Colon (tissue), 2 donors: Measurements from ENCODE around the gene FDPS.
"Not testable (repeated sequence)": the region's sequence is repeated elsewhere in the genome, so short reads cannot be mapped to it uniquely, and the experiment has no call there.

ENCODE experiments used
- FAIRE-seq: peaks from 2 replicates; lab custom pipeline; 2012; peaks lifted over from hg19 to GRCh38; lab: Jason Lieb, UNC
- donor health status: control.
- donor health status: control.

Gene FDPS

DNA sequence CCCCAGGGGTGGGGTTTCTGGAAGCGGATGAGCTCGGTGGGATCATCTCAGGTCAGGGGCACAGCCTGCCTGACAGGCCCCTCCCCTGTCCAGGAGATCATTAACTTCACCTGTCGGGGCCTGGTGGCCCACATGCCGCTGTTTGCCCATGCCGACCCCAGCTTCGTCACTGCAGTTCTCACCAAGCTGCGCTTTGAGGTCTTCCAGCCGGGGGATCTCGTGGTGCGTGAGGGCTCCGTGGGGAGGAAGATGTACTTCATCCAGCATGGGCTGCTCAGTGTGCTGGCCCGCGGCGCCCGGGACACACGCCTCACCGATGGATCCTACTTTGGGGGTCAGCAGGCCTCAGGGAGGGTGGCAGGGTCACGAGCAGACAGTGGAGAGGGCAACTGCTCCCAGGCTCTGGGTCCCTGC lies 23.0 kb upstream of the FDPS start:
- FAIRE-seq = no peak

DNA sequence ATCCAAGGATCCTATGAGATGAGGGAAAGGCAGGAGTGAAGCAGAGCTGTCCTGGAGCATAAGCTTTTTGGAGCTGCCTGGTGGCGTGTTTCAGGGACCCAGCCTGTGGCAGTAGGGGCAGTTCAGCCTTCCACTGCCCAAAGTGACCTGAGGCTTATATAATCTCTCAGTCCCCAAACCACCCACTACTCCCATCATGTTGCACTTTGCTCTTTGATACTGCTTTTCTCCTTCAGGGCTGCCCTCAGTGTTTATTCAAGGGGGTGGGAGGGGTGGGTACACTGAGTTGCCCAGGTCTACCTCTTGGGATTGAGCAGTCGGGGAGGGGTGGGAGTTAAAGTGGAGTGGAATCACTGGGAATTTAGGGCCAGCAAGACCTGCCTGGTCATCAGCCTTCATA lies 22.1 kb upstream of the FDPS start:
- FAIRE-seq = no peak

DNA sequence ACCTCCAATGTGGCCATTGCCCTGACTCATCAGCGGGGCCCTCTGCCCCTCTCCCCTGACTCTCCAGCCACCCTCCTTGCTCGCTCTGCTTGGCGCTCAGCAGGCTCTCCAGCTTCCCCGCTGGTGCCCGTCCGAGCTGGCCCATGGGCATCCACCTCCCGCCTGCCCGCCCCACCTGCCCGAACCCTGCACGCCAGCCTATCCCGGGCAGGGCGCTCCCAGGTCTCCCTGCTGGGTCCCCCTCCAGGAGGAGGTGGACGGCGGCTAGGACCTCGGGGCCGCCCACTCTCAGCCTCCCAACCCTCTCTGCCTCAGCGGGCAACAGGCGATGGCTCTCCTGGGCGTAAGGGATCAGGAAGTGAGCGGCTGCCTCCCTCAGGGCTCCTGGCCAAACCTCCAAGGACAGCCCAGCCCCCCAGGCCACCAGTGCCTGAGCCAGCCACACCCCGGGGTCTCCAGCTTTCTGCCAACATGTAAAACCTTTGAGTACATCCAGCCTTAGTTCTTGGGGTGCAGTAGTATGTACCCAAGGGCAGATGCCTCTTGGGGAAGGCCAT lies 20.6 kb upstream of the FDPS start:
- no peak for FAIRE-seq

DNA sequence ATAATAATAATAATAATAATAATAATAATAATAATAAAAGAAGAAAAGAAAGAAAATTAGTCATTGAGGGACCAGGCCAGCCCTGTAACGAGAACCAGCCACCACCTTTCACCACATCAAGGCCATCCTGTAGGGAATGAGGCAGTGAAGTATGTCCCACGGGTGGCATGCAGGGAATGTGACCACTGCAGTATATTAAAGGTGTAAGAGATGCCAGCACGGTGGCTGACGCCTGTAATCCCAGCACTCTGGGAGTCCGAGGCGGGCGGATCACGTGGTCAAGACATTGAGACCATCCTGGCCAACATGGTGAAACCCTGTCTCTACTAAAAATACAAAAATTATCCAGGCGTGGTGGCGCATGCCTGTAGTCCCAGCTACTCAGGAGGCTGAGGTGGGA lies 17.7 kb upstream of the FDPS start:
- FAIRE-seq = not testable (repeated sequence)

DNA sequence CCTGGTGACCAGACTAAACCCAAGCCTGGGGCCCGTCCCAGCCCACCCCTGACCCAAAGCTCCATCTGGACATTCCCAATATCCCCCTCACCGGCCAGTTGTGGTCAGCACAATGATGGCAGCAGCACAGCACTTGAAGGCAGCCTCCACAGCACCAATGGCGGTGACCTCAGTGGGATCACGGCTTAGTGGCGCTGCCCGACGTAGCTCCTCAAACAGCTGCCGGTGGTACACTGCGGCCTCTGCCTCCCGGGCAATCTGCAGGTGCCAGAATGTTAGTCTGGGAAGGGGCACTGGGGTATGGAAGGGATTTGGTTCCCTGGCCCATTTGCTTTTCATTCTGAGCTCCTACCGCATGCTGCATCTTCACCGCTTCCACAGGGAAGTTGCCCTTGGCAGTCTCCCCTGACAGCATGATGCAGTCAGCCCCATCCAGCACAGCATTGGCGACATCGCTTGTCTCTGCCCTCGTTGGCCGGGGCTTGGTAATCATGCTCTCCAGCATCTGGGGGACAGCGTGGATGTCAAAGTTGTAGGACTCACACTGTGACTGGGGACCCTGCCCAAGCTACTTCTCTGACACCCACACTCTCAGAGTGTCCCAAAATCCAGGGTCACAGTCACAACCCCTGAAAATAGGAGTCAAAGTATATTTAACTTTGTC lies 15.4 kb upstream of the FDPS start:
- no peak for FAIRE-seq

DNA sequence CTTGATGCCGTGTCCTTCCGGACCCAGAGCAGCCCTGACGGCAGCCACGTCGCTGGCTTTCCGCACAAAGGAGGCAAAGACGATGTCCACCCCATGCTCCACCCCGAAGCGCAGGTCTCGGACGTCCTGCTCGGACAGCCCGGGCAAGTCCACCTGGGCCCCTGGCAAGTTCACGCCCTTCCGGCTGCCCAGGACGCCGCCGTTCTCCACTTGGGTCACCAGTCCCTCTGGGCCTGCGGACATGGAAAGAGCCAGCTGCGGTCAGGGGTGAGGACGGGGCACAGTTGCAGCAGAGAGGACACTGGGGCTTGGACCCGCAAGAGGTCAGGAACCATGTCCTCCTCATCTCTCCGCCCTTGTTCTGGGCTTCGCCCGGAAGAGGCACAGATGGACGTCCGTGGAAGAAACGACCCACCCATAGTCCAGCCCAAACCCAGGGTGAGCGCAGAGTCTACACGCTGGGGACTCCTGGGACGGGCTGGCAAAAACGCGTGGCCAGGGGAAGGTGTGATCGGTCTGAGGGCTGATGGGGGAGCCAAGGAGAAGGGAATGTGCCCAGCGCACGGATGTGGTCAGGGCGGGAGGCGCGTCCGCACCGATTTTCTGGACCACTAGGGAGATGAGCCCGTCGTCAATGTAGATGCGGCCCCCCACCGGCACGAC lies 14.0 kb upstream of the FDPS start:
- FAIRE-seq = no peak

DNA sequence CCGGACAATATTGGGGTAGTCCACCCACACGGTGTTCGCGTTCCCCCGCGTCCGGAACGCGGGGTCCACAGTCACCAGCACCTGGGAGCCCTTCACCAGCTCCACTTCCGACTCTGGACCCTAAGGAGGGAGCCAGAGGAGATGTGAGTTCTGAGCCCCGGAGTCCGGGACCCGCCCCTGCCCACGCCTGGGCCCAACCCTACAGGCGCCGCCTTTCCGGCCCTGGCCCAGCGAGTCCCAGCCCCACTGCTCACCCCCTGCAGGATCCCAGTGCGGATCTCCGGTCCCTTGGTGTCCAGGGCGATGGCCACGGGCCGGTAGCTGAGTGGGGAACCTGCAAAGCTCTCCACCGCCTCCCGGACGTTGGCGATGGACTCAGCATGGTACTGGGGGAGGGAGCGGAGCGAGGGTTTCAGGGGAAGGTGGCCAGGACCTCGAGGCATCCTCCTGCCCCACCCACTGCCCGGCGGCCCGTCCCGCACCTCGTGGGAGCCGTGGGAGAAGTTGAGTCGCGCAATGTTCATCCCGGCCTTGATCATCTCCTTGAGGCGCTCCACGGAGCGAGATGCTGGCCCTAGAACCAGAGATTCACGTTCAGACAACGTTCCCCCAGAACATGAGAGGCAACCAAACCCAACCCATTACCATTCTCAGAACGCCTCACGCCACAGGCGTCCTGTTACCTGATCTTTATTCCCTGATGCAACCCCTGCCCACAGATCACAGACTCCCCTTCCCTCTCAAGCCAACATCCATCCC lies 13.3 kb upstream of the FDPS start:
- no peak for FAIRE-seq

DNA sequence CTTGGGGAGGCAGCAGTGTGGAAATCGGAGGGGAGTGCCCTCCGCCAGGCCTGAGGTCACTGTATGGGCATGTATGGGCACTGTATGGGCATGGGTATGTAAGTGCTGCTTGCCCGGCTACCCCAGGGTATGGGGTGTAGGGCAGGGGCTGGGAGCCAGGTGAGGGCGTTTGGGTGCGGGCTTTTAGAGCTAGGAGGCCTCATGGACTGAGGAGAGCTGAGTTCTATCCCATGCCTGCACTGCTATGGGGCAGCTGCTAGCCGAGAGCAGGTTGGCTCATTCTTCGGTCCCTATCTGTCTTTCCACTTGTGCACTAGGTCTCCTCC lies 12.8 kb upstream of the FDPS start:
- FAIRE-seq = no peak

DNA sequence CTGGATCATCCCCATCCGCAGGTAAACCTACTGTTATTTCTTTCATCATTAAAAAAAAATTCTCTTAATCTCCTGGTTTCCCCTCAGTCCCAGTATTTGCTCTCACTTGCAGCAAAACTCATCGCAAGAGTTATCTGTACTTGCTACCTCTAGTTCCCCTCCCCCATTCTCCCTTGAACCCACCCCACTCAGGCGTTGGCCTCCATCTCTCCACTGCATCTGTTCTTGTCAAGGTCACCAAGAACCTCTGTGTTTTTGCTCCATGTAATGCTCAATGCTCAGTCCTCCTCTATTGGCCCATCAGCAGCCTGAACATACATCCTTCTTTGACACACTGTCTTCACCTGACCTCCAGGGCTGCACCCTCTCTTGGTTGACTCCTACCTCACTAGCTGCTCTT lies 12.0 kb upstream of the FDPS start:
- no peak for FAIRE-seq

DNA sequence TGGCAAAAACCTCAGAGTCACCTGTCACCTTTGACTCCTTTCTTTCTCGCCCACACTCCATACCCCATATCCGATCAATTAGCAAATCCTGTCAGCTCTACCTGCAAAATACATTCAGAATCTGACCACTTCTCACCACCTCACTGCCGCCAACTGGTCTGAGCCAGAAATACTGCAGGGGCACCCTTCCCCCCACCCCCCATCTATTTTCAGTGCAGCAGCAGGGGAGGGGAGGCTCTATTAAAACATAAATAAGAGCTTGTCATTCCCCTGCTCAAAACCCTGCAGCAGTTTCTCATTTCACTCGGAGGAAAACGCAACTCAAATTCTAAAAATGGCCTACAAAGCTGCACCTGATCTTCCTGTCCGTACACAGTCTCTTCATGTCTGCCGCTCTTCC lies 11.3 kb upstream of the FDPS start:
- no peak for FAIRE-seq

DNA sequence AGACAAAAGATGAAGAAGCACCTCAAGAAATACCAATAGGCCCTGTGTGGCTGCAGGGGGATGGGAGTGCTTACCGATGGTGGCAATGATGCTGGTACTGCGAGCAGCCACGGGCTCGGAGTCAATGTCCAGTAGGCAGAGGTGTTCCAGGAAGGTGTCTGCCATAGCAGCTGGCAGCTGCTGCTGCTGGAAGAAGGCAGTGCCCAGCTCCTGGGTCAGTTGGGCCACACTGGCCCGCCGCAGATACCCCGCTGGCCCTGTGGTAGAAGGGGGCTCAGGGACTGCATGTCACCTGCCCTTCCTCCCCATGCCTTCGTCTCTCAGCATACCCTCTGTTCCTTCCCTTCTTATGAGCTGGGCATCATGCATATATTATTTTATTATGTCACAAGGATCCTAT lies 8.6 kb upstream of the FDPS start:
- no peak for FAIRE-seq

DNA sequence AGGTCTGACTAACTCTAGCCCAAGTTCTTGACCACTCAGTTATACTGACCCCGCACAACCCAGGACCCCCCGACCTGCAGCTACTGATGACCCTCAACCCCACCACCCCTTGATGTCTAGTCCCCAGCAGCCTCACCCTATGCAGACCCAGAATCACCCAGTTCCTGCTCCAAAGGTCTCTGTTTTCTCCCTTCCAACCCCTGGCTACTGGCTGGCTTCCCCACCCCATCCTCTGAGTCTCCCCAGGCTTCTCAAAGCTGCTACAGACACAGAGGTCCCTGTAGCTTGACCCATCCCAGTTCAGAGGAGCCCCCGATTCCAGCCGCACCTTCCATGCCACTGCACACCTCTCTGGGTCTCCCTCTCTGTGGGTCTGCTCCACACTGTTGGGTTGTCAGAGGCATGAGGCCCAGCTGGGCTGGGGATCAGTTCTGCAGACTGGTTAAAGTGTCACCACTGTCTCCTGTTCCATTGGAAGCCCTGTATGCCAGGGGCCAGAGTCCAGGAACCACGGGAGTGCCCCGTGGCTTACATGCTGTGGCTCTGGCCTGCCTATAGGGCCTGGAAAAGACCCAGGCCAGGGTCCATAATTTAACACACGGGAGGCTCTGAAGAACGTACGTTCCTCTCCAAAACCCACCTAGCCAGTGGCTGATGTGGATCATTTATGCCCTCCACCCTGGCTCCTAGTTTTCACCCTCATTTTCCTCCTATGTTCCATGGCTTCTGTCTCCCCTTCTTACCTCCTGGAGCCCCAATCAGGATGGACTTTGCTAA lies 7.9 kb upstream of the FDPS start:
- no peak for FAIRE-seq

DNA sequence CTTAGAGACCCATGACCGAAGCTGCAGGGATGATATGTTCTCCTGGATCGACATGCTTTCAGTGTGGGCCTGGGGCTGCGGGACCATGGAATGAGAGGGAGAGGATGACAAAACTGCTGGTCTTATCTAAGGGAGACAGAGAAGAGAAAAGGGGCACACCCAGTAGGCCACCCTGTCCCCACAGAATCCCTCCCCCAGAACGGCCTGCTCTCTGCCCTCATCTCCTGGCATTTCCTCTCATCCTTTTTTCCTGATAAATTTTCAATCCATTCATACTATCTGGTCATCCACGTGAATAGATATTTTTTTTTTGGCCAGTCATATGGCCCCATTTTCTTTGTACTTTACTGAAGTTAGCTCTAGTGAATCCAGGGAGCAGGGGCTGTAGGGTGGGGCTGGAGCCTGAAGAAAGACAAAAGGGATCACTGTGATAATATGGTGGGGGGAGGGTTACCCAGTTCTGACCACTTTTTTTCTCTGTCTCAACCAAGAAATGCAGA lies 7.3 kb upstream of the FDPS start, which contains the start of gene PKLR:
PKLR (minus strand) TSS at position 97 of the 500 bp plus-strand sequence; CDS start at position 54, 43 bp downstream.
- FAIRE-seq = no peak

DNA sequence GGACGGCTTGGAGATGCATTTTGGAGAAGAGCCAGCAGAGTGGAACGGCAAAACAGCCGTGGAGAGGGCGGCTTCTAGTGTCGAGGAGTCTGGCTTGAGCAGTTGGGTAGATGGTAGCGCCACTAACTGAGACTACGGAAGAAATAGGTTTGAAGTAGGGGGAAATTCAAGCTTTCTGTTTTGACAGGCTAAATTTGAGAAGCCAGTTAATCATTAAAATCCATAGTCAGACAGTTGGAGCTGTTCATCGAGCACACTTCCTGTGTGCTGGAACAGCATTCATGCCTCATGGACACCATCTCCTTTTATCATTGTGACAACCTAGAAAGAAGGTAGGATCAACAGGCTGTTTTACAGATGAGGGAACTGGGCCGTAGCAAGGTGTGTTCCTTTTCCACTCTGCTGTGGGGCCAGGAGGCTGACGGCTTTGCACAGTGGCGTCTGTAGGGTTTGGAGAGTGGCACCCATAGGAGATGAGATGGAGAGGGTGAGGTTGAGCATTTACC lies 4.1 kb upstream of the FDPS start:
- FAIRE-seq = no peak

DNA sequence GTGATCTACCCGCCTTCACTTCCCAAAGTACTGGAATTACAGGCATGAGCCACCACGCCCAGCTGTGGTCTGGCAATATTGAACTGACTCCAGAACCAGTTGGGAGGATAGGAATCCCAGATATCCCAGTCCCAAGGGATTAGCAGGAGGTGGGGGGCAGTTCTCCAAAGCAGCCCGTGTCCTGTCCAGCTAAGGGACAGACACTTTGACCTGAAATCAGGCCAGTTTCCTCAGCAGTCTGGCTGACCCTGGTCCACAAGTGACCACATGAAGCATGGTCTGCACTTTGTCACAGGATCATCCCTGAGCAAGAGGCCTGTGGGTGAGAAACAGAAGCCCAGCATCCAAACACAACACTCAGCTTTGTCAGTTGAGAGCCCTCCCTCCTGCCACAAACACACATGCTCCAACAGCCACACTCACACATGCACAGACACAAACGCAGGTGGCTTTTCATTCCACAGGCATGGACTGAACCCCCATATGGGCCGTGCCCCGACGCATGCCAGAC lies 2.7 kb upstream of the FDPS start:
- no peak for FAIRE-seq

DNA sequence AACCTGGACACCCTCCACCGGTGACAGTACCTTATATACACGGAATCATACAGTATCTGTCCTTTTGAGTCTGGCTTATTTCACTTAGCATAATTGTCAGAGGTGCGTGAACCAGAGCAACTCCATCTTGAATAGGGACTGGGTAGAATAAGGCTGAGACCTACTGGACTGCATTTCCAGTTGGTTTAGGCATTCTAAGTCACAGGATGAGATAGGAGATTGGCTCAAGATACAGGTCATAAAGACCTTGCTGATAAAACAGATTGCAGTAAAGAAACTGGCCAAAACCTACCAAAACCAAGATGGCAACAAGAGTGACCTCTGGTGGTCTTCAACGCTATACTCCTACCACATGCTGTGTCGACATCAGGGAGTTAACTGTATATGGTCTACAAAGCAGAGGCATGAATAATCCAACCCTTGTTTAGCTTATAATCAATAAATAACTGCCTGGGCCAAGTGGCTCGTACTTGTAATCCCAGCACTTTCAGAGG lies 1.4 kb upstream of the FDPS start:
- no peak for FAIRE-seq

DNA sequence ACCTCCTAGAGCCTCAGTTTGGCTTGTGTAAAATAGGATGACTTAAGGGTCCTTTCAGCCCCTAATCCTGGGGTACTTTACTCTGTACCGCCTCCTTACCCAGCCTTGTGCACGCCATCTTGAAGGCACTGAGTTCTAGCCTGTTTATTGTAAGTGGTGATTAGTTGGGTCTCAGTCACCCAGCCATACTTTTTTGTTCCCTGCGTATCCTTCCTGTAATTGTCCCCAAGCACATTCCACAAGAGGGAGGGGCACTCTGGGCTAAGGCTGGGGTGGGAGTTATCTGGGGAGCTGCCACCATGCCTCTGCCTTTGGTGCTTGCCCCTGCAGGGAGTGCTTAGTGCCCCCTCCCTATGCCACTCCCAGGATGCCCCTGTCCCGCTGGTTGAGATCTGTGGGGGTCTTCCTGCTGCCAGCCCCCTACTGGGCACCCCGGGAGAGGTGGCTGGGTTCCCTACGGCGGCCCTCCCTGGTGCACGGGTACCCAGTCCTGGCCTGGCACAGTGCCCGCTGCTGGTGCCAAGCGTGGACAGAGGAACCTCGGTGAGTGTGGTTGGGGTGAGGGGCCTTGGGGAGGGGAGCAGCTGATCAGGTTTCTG lies 856 bp downstream of the FDPS start:
- FAIRE-seq = no peak

DNA sequence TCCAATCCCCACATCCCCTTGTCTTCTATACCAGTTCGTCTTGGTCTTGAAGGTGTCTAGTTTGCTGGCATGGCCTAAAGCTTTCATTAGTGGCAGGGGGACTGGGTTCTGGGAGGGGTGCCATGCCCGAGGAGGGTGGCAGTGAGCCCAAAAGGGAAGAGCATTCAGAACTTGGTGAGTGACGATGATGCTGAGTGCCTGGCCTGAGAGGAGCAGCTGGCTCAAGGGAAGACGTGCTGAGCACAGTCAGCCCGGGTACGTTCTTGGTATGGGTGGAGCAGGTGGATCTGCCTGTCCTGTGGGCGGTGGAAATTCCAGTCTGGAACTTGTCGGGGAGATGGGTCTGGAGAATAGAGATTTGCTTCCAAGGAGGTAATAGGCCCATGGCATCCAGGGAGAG lies 4.6 kb downstream of the FDPS start:
- no peak for FAIRE-seq

DNA sequence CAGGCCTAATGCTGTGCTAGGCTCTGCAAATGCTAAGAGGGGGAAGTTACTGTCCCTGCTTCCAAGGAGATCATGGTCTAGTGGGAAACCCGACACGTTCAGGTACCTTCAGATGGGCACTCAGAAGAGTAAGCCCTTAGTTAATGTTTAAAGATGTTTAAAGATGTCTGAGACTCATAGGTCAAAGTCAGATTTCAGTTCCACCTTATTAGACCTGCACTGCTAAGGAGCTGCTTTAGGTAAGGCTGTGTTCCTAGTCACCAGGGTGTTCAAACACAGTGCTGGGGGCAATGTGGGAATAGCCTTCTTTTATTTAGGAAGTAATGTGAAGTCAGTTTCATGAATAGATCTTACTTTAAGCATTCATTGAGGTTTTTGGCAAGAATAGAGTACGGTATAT lies 8.3 kb downstream of the FDPS start:
- no peak for FAIRE-seq

DNA sequence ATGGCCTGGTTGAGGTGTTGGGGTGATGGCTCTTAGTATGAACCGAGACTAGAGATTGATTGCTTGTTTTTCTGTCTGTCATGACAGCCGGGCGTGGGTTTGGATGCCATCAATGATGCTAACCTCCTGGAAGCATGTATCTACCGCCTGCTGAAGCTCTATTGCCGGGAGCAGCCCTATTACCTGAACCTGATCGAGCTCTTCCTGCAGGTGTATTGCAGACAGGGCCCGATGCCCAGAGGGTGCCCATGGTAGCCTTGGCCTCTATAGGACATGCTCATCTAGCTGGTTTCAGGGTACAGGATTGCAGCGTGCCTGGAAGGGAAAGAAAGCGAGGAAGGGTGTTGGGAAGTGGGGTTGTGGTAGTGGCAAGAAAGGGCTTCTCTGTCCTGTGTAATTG lies 9.4 kb downstream of the FDPS start:
- FAIRE-seq = no peak

DNA sequence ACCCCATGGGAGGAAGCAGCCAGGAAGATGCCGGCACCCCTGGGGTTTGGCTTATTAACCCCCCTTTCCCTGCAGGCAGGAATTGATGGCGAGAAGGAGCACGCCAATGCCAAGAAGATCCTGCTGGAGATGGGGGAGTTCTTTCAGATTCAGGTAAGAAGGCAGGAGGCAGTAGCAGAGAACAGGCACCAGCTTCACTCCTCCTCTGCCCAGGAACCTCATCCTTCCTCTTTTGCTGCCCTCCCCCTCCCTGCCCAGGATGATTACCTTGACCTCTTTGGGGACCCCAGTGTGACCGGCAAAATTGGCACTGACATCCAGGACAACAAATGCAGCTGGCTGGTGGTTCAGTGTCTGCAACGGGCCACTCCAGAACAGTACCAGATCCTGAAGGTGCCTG lies 10.9 kb downstream of the FDPS start:
- FAIRE-seq = no peak
